PC-3 (cell line): ENCODE results near the gene SFT2D1.

Experiments
- CTCF ChIP-seq: fragments of 300-600 bp; sonication (generic); conservative IDR thresholded peaks from 2 replicates; pipeline ENCODE4 v1.5.1; 2017; ENCODE audit warnings: antibody characterized with exemption, low read depth, mild to moderate bottlenecking, low read length
- EZH2 ChIP-seq: fragments of 300-600 bp; sonication (generic); IDR thresholded peaks from one replicate; pipeline ENCODE4 v1.6.1; 2017; ENCODE audit warnings: antibody characterized with exemption, mild to moderate bottlenecking, low read length; ENCODE audit not compliant: unreplicated experiment
- EZH2phosphoT487 ChIP-seq: fragments of 300-600 bp; sonication (generic); IDR thresholded peaks from 2 replicates; pipeline ENCODE4 v1.6.1; 2018; ENCODE audit warnings: mild to moderate bottlenecking, antibody characterized with exemption, low read length, borderline replicate concordance

- TF ChIP-seq CTCF (no peak), EZH2 (no peak), EZH2phosphoT487 (no peak)
Observed at GRCh38 chr6:166306378-166307081, 35.8 kb downstream of the SFT2D1 start.
